Measurements from ENCODE around the gene SLC17A9. TPM values are rescaled to one million over a fixed set of nuclear protein-coding genes. Genes with fewer than 3 reads are reported as not detected.
"Not testable (repeated sequence)": the region's sequence is repeated elsewhere in the genome, so short reads cannot be mapped to it uniquely, and the experiment has no call there.

SLC17A9 gene
- total RNA-seq, 1 donor from 2014 or later: 15.2 TPM

GRCh38 chr20:62959101-62959971 is 6.8 kb downstream of the SLC17A9 start:
- Histone ChIP-seq H3K27ac (no peak overlapping the region), H3K27me3 (no peaks in the 10 kb centered on the region), H3K36me3 (no peaks in the 10 kb centered on the region), H3K9me3 (no peaks in the 10 kb centered on the region), H3K4me1 (peaks cover 3% of the 10 kb centered on the region), H3K4me3 (no peak overlapping the region)
- DNase-seq (no peak), ATAC-seq (no peak)
- TF ChIP-seq CTCF (IDR thresholded peaks at IDR 0.05): no peak
- intact Hi-C loops (cut with DNase I): no loop called here

- Histone ChIP-seq H3K9me3 (no peaks in the 10 kb centered on the region), H3K4me3 (no peak overlapping the region), H3K27me3 (no peaks in the 10 kb centered on the region), H3K4me1 (no peaks in the 10 kb centered on the region), H3K36me3 (no peaks in the 10 kb centered on the region), H3K27ac (no peak overlapping the region)
- ATAC-seq (no peak), DNase-seq (no peak)
- no peak for TF ChIP-seq CTCF (IDR thresholded peaks at IDR 0.05)
- intact Hi-C loops (cut with DNase I): no loop called here
Measured at GRCh38 chr20:62959998-62960436, 7.5 kb downstream of the SLC17A9 start.

GRCh38 chr20:62960446-62961309 is 8.2 kb downstream of the SLC17A9 start:
- H3K27ac ChIP-seq; H3K4me1 ChIP-seq; H3K27me3 ChIP-seq; DNase-seq; ATAC-seq; H3K9me3 ChIP-seq; H3K36me3 ChIP-seq; H3K4me3 ChIP-seq; intact Hi-C loops (cut with DNase I): not testable (repeated sequence)

- no peaks in the 10 kb centered on the region for H3K36me3 ChIP-seq
- no peak for TF ChIP-seq CTCF (IDR thresholded peaks at IDR 0.05)
- H3K9me3 ChIP-seq: no peaks in the 10 kb centered on the region
- no peaks in the 10 kb centered on the region for H3K4me1 ChIP-seq
- H3K27me3 ChIP-seq: no peaks in the 10 kb centered on the region
- H3K4me3 ChIP-seq: no peak overlapping the region
- ATAC-seq: no peak
- H3K27ac ChIP-seq: no peak overlapping the region
- no peak for DNase-seq
- intact Hi-C loops (cut with DNase I): no loop called here
Measured at GRCh38 chr20:62961310-62961783, 8.8 kb downstream of the SLC17A9 start.

GRCh38 chr20:62961799-62962198 is 9.3 kb downstream of the SLC17A9 start:
- no peak for TF ChIP-seq CTCF (IDR thresholded peaks at IDR 0.05)
- Histone ChIP-seq H3K4me1 (no peaks in the 10 kb centered on the region), H3K9me3 (no peaks in the 10 kb centered on the region), H3K36me3 (no peaks in the 10 kb centered on the region), H3K4me3 (no peak overlapping the region), H3K27me3 (no peaks in the 10 kb centered on the region), H3K27ac (no peak overlapping the region)
- intact Hi-C loops (cut with DNase I): no loop called here
- DNase-seq: no peak
- no peak for ATAC-seq

All from upper lobe of right lung (tissue), 1 donor.